Measurements from ENCODE around the gene PTPRG. TPM values are rescaled to one million over a fixed set of nuclear protein-coding genes. Genes with fewer than 3 reads are reported as not detected.

Gene PTPRG
- total RNA-seq, 1 donor from 2014 or later, result 0.22 TPM

GRCh38 chr3:61875046-61875844 lies 313.9 kb downstream of the PTPRG start:
- POLR2A ChIA-PET, result no interaction called here
- no peak for ATAC-seq (ENCODE audit: low read depth)

GRCh38 chr3:61875976-61876671 lies 314.8 kb downstream of the PTPRG start:
- DNase-seq, result no peak
- Mint-ChIP-seq H3K36me3 (ENCODE audit: low read depth) (no peaks in the 10 kb centered on the region), H3K4me3 (no peak overlapping the region), H3K27me3 (no peaks in the 10 kb centered on the region), H3K27ac (no peak overlapping the region), H3K4me1 (no peaks in the 10 kb centered on the region), H3K9me3 (no peaks in the 10 kb centered on the region)
- CTCF ChIA-PET, result no interaction called here
- POLR2A ChIA-PET, result no interaction called here
- no peak for TF ChIP-seq CTCF (IDR thresholded peaks at IDR 0.05)
- intact Hi-C loops (cut with micrococcal nuclease), result no loop called here
- ATAC-seq (ENCODE audit: low read depth), result no peak

More at GRCh38 chr3:61875046-61875844, 313.9 kb downstream of the PTPRG start:
- CTCF ChIA-PET, result no interaction called here
- Mint-ChIP-seq H3K27me3 (no peaks in the 10 kb centered on the region), H3K9me3 (no peaks in the 10 kb centered on the region), H3K4me1 (no peaks in the 10 kb centered on the region), H3K27ac (no peak overlapping the region), H3K36me3 (ENCODE audit: low read depth) (no peaks in the 10 kb centered on the region), H3K4me3 (no peak overlapping the region)
- DNase-seq, result no peak
- intact Hi-C loops (cut with micrococcal nuclease), result no loop called here
- TF ChIP-seq CTCF (IDR thresholded peaks at IDR 0.05), result no peak

GRCh38 chr3:61876797-61877196 lies 315.4 kb downstream of the PTPRG start:
- no peak for TF ChIP-seq CTCF (IDR thresholded peaks at IDR 0.05)
- ATAC-seq (ENCODE audit: low read depth), result no peak
- DNase-seq, result no peak
- Mint-ChIP-seq H3K4me1 (no peaks in the 10 kb centered on the region), H3K36me3 (ENCODE audit: low read depth) (no peaks in the 10 kb centered on the region), H3K4me3 (no peak overlapping the region), H3K27ac (no peak overlapping the region), H3K27me3 (no peaks in the 10 kb centered on the region), H3K9me3 (no peaks in the 10 kb centered on the region)
- intact Hi-C loops (cut with micrococcal nuclease), result no loop called here
- POLR2A ChIA-PET, result no interaction called here
- CTCF ChIA-PET, result no interaction called here

- H3K27me3 Mint-ChIP-seq, result no peaks in the 10 kb centered on the region
- H3K4me1 Mint-ChIP-seq, result no peaks in the 10 kb centered on the region
- no peak for TF ChIP-seq CTCF (IDR thresholded peaks at IDR 0.05)
- no peak overlapping the region for H3K4me3 Mint-ChIP-seq
- CTCF ChIA-PET, result no interaction called here
- no peak for ATAC-seq (ENCODE audit: low read depth)
- H3K27ac Mint-ChIP-seq, result no peak overlapping the region
- H3K36me3 Mint-ChIP-seq (ENCODE audit: low read depth), result no peaks in the 10 kb centered on the region
- no peaks in the 10 kb centered on the region for H3K9me3 Mint-ChIP-seq
- no peak for DNase-seq
- intact Hi-C loops (cut with micrococcal nuclease), result no loop called here
- POLR2A ChIA-PET, result no interaction called here
Measured at GRCh38 chr3:61877359-61878138, 316.2 kb downstream of the PTPRG start.

- DNase-seq, result no peak
- H3K36me3 Mint-ChIP-seq (ENCODE audit: low read depth), result no peaks in the 10 kb centered on the region
- CTCF ChIA-PET, result no interaction called here
Measured at GRCh38 chr3:61882253-61882652, 320.9 kb downstream of the PTPRG start.

More at GRCh38 chr3:61882253-61882652, 320.9 kb downstream of the PTPRG start:
- Mint-ChIP-seq H3K27me3 (no peaks in the 10 kb centered on the region), H3K9me3 (no peaks in the 10 kb centered on the region), H3K27ac (no peak overlapping the region), H3K4me3 (no peak overlapping the region), H3K4me1 (no peaks in the 10 kb centered on the region)
- ATAC-seq (ENCODE audit: low read depth), result no peak
- TF ChIP-seq CTCF (IDR thresholded peaks at IDR 0.05), result no peak
- POLR2A ChIA-PET, result no interaction called here
- intact Hi-C loops (cut with micrococcal nuclease), result no loop called here

All from activated B cell treated with CpG ODN at 0.5 μM for 24 hours (primary cell).